H9 (cell line): ENCODE measurements around the gene FBXL20. TPM values are rescaled to one million over a fixed set of nuclear protein-coding genes. Genes with fewer than 3 reads are reported as not detected.
"Not testable (repeated sequence)": the region's sequence is repeated elsewhere in the genome, so short reads cannot be mapped to it uniquely, and the experiment has no call there.

Experiments used
- DNase-seq: peaks from one replicate; pipeline ENCODE4 v3.0.0-alpha.2; 2017
- H2AFZ ChIP-seq: one replicate; pipeline ENCODE4 v1.6.1; 2013; ENCODE audit warnings: mild to moderate bottlenecking, low read length, control low read depth, moderate library complexity
- H2AK5ac ChIP-seq: 2 replicates; pipeline ENCODE4 v1.6.1; 2013; ENCODE audit warnings: low read length, control low read depth, mixed read lengths; ENCODE audit not compliant: insufficient read length
- H2BK120ac ChIP-seq: one replicate; pipeline ENCODE4 v1.6.1; 2013; ENCODE audit warnings: low read depth, mild to moderate bottlenecking, low read length, control low read depth, inconsistent platforms; ENCODE audit not compliant: poor library complexity, severe bottlenecking
- H2BK12ac ChIP-seq: 2 replicates; pipeline ENCODE4 v1.6.1; 2013; ENCODE audit warnings: low read length, control low read depth, mixed read lengths, low read depth; ENCODE audit not compliant: insufficient read length
- H2BK15ac ChIP-seq: 2 replicates; pipeline ENCODE4 v1.6.1; 2013; ENCODE audit warnings: low read depth, low read length, control low read depth
- H2BK20ac ChIP-seq: one replicate; pipeline ENCODE4 v1.6.1; 2013; ENCODE audit warnings: low read depth, mild to moderate bottlenecking, low read length, control low read depth, inconsistent platforms; ENCODE audit not compliant: poor library complexity, severe bottlenecking
- H2BK5ac ChIP-seq: 2 replicates; pipeline ENCODE4 v1.6.1; 2013; ENCODE audit warnings: low read length, control low read depth, mixed read lengths; ENCODE audit not compliant: insufficient read length
- H3K14ac ChIP-seq: 2 replicates; pipeline ENCODE4 v1.6.1; 2013; ENCODE audit warnings: low read length, control low read depth; ENCODE audit not compliant: insufficient read depth
- H3K18ac ChIP-seq: 2 replicates; pipeline ENCODE4 v1.6.1; 2013; ENCODE audit warnings: low read depth, mild to moderate bottlenecking, mixed read lengths, low read length, control low read depth; ENCODE audit not compliant: insufficient read length
- H3K23ac ChIP-seq: 2 replicates; pipeline ENCODE4 v1.6.1; 2013; ENCODE audit warnings: low read length, control low read depth, mixed read lengths, low read depth; ENCODE audit not compliant: insufficient read length
- H3K23me2 ChIP-seq: 2 replicates; pipeline ENCODE4 v1.6.1; 2013; ENCODE audit warnings: low read depth, mild to moderate bottlenecking, mixed read lengths, low read length, control low read depth; ENCODE audit not compliant: insufficient read length, poor library complexity, severe bottlenecking
- H3K27ac ChIP-seq: 2 replicates; pipeline ENCODE4 v1.5.1; 2013; ENCODE audit warnings: low read length, control low read depth, mixed read lengths, low read depth; ENCODE audit not compliant: insufficient read length
- H3K27me3 ChIP-seq: 2 replicates; pipeline ENCODE4 v1.6.1; 2013; ENCODE audit warnings: low read length, control low read depth, inconsistent platforms; ENCODE audit not compliant: insufficient read depth
- H3K4ac ChIP-seq: 2 replicates; pipeline ENCODE4 v1.6.1; 2013; ENCODE audit warnings: low read depth, mild to moderate bottlenecking, control low read depth, inconsistent platforms, low read length, moderate library complexity
- H3K4me1 ChIP-seq: 2 replicates; pipeline ENCODE4 v1.6.1; 2013; ENCODE audit warnings: low read length, control low read depth, inconsistent platforms; ENCODE audit not compliant: insufficient read depth
- H3K4me2 ChIP-seq: 2 replicates; pipeline ENCODE4 v1.6.1; 2013; ENCODE audit warnings: low read length, control low read depth, mixed read lengths; ENCODE audit not compliant: insufficient read length, insufficient read depth
- H3K56ac ChIP-seq: 2 replicates; pipeline ENCODE4 v1.6.1; 2013; ENCODE audit warnings: low read depth, mild to moderate bottlenecking, mixed read lengths, low read length, control low read depth; ENCODE audit not compliant: insufficient read length
- H3K79me1 ChIP-seq: 2 replicates; pipeline ENCODE4 v1.6.1; 2013; ENCODE audit warnings: low read depth, mild to moderate bottlenecking, moderate library complexity, low read length, control low read depth, inconsistent platforms; ENCODE audit not compliant: insufficient read depth, poor library complexity, severe bottlenecking
- H3K79me2 ChIP-seq: 2 replicates; pipeline ENCODE4 v1.6.1; 2013; ENCODE audit warnings: low read length, control low read depth, inconsistent platforms; ENCODE audit not compliant: insufficient read depth
- H3K9ac ChIP-seq: 2 replicates; pipeline ENCODE4 v1.6.1; 2013; ENCODE audit warnings: low read length, control low read depth, mixed read lengths; ENCODE audit not compliant: insufficient read length; ENCODE audit errors: extremely low read depth
- H3K9me3 ChIP-seq: one replicate; pipeline ENCODE4 v1.6.1; 2013; ENCODE audit warnings: low read depth, low read length, inconsistent platforms; ENCODE audit not compliant: control insufficient read depth
- H3T11ph ChIP-seq: one replicate; pipeline ENCODE4 v1.6.1; 2013; ENCODE audit warnings: mild to moderate bottlenecking, low read length, control low read depth, inconsistent platforms
- H4K20me1 ChIP-seq: one replicate; pipeline ENCODE4 v1.6.1; 2013; ENCODE audit not compliant: control insufficient read depth, insufficient read length, insufficient read depth
- H4K5ac ChIP-seq: 2 replicates; pipeline ENCODE4 v1.6.1; 2013; ENCODE audit warnings: low read depth, mild to moderate bottlenecking, mixed read lengths, low read length, control low read depth; ENCODE audit not compliant: insufficient read length
- H4K8ac ChIP-seq: replicated peaks from 2 replicates; pipeline ENCODE4 v1.6.1; 2013; ENCODE audit warnings: low read length, control low read depth, mixed read lengths, low read depth; ENCODE audit not compliant: insufficient read length
- H4K91ac ChIP-seq: 2 replicates; pipeline ENCODE4 v1.6.1; 2013; ENCODE audit warnings: low read depth, mild to moderate bottlenecking, moderate library complexity, mixed read lengths, low read length, control low read depth; ENCODE audit not compliant: insufficient read length
- H3K27ac Mint-ChIP-seq, 3 experiments: 2 replicates in 2 of 3; 3 replicates in 1 of 3; pipeline ENCODE4 v1.8.0; 2020 to 2021; ENCODE audit warnings: mixed read lengths in 3 of 3, mild to moderate bottlenecking in 1 of 3, moderate library complexity in 1 of 3
- H3K27me3 Mint-ChIP-seq: 2 replicates; pipeline ENCODE4 v1.8.0; 2021; ENCODE audit warnings: low read depth, mild to moderate bottlenecking, moderate library complexity, mixed read lengths
- H3K36me3 Mint-ChIP-seq, 3 experiments: 2 replicates in 2 of 3; 3 replicates in 1 of 3; pipeline ENCODE4 v1.8.0; 2020 to 2021; ENCODE audit warnings: low read depth in 3 of 3, mixed read lengths in 3 of 3; ENCODE audit not compliant: insufficient read depth in 1 of 3
- H3K4me1 Mint-ChIP-seq, 2 experiments: 2 replicates each; pipeline ENCODE4 v1.8.0; 2020; ENCODE audit warnings: mixed read lengths in 2 of 2
- H3K4me3 Mint-ChIP-seq, 2 experiments: 2 replicates in 1 of 2; 3 replicates in 1 of 2; pipeline ENCODE4 v1.8.0; 2020 to 2021; ENCODE audit warnings: mild to moderate bottlenecking in 2 of 2, mixed read lengths in 2 of 2, moderate library complexity in 1 of 2
- H3K9me3 Mint-ChIP-seq, 2 experiments: 2 replicates in 1 of 2; 3 replicates in 1 of 2; pipeline ENCODE4 v1.8.0; 2020; ENCODE audit warnings: mild to moderate bottlenecking in 2 of 2, mixed read lengths in 2 of 2, moderate library complexity in 1 of 2
- WGBS: extraction: QIAGEN DNeasy Blood & Tissue Kit; methylation state at CpG from one replicate; pipeline ENCODE4 v1.1.7; 2013; ENCODE audit warnings: missing lambda C conversion rate, low lambda C conversion rate, mixed read lengths; ENCODE audit not compliant: insufficient read length; ENCODE audit errors: extremely low coverage; 5-methylcytosine and 5-hydroxymethylcytosine counted together
- total RNA-seq: library from RNA; stranded (reverse); gene quantifications from 2 replicates; pipeline ENCODE4 v1.2.1, GENCODE V29; 2021

FBXL20 gene
- total RNA-seq, 1 experiment from 2014 or later = 18.4 TPM

GRCh38 chr17:39286513-39286912 lies 114.9 kb downstream of the FBXL20 start:
- H3K9me3 ChIP-seq, H3K4me3 Mint-ChIP-seq, H2AFZ ChIP-seq, H2BK120ac ChIP-seq, DNase-seq, H4K5ac ChIP-seq, H3K18ac ChIP-seq, H3K4me1 ChIP-seq, H3K23ac ChIP-seq, H3K79me1 ChIP-seq, H3K27ac ChIP-seq, H3K23me2 ChIP-seq, H2BK5ac ChIP-seq, H3K4ac ChIP-seq, H3T11ph ChIP-seq, H3K56ac ChIP-seq, H3K14ac ChIP-seq, H2BK20ac ChIP-seq, H3K9me3 Mint-ChIP-seq, H2BK12ac ChIP-seq, H2AK5ac ChIP-seq, H3K79me2 ChIP-seq, H3K27ac Mint-ChIP-seq, H3K27me3 Mint-ChIP-seq, H4K8ac ChIP-seq, H2BK15ac ChIP-seq, H4K20me1 ChIP-seq, H4K91ac ChIP-seq, H3K9ac ChIP-seq, H3K36me3 Mint-ChIP-seq, H3K27me3 ChIP-seq, H3K4me2 ChIP-seq, H3K4me1 Mint-ChIP-seq: not testable (repeated sequence)
- no CpG with 5 or more reads among the region's 3 CpGs for WGBS
